Right kidney (tissue), 1 donor: ENCODE data around the gene IFT27.
A peak's percentile ranks its signal among the peaks of the same experiment; 100 is the strongest.

Experiments
- DNase-seq: peaks from one replicate; pipeline ENCODE4 v3.0.0-alpha.2; 2016

The IFT27 gene

DNA sequence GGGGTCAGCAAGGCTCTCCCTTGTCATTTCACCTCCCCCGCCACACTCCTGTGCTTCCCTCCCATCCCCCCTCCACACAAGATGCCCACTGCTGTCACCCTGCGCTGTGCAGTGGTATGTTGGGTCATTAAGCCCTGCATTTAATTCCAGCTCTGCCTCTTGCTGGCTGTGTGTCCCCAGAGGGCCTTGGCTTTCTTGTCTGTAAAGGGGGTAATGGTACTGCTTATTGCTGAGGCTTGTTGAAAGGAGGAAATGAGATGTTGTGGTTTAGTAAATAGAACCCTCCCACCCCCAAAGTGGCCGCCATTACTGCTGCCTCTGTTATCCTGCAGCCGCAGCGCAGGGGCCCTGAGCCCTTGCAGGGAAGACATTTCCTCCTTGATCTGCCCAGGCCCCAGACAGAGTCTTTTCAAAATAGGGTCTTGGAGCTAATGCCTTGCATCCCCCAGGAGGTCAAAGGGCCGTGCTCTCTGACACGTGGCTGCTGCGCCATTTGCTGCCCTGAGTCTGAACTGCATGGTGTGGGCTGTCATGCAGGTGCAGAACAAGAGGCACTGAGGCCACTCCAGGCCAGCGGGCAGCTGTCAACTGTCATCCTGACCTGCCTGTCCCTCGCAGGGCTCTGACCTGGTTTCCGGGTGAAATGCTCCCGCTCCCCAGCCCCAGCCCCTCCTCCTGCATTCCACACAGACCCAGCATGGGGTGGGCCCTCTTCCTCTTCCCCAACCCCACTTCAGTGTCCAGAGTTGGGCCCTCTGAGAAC is 22.2 kb upstream of the IFT27 start:
- DNase-seq: peak; percentile 40

DNA sequence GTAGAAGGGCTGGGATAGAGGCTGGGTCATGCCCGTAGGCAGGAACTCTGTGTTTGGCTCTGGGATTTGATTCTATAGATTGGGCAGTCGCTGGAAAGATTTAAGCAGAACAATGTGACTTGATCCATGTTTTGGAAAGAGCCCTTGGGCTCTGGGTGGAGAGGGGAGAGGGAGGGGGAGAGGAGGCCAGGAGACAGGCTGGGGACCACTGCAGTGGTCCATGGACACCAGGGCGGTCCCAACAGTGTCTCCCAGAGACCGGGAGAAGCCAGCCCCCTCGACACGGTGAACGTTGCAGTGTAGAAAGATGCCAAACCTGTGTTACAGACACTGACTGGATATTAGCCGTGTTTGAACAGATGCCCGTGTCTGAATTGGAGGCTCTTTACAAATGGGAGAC is 21.5 kb upstream of the IFT27 start:
- DNase-seq: no peak

DNA sequence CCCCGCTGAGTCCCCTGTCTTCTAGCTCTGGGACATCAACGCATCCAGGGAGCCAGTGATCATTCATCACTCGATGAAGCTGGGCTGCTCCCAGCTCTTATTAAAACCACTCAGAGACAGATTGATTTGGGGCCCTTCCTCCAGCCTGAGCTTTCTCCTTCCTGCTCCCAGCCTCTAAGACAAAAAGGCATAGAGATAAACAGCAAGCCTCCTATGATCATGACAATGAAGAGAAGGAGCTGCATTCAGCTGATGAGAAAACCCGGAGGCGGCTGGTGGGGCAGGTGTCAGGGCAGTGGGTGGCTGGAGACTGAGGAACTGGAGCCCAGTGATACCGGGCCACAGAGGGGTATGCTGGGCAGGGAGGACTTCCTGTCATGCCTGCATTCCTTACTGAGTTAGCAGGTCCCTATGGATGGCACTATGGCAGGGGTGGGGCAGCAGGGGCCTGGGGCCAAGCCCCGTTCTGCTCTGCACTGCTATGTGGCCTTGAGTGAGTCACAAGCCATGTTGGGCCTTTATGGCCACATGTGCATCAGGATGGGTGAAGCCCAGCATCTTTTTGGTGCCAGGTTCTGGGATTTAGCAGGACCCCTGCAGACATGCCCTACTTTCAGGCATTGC is 20.7 kb upstream of the IFT27 start:
- no peak for DNase-seq

GRCh38 chr22:36795633-36796032 is 19.7 kb upstream of the IFT27 start:
- DNase-seq: no peak

DNA sequence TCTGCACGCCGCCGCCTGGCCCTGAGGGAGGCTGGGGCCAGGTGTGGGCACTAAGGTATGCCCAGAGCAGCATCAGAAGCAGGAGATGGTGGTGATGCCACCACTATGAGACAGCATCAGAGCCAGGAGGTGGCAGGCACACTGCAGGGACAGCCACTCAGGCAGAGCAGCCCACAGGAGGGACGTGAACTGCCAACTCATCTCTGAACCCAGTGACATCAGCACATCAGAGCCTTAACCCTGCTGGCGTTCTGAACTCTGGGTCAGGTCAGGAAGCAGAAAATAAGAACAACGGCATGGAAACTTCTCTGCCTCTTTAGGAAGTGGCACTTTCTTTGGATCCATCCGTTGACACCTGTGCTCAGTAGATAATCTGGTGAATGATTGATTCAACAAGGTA is 14.7 kb upstream of the IFT27 start:
- no peak for DNase-seq

DNA sequence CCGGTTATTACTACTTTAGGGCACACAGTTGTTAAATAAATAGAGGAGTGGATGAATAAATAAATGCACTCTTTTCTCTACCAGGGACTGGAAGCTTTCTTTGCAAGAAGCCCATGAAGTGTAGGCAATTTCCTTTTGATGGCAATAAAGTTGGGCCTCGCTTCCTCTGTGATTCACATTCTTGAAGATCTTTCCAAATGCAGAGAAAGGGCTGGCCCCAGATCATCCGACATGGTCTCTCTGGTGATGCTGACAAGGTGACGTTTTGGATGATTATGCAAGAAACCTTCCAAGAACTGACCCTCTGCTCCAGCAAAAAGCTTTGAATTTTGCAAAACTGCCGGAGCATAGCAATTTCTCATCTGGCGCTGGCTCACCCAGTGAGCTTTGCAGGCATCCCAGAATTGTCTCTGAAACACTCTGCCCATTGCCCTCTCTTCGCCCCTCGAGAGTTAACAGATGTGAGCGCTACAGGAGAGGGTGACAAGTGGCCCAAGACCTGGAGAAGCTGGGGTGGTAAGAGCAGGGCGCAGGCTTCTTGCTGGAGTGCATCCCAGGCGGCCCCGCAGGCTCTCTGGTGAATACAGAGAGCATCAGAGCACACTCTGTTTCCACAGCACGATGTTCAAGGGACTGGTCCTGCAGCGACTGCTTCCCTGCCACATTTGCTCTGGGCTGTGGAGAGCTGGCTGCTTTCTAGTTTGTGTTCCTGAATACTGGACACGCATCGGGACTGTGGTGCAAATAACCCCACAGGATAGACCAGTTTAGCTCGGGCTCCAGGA is 11.5 kb upstream of the IFT27 start:
- no peak for DNase-seq

- DNase-seq: no peak
Measured at GRCh38 chr22:36783743-36784142, 7.8 kb upstream of the IFT27 start.

GRCh38 chr22:36781656-36782627 is 6.0 kb upstream of the IFT27 start:
- DNase-seq: peak; percentile 77

DNA sequence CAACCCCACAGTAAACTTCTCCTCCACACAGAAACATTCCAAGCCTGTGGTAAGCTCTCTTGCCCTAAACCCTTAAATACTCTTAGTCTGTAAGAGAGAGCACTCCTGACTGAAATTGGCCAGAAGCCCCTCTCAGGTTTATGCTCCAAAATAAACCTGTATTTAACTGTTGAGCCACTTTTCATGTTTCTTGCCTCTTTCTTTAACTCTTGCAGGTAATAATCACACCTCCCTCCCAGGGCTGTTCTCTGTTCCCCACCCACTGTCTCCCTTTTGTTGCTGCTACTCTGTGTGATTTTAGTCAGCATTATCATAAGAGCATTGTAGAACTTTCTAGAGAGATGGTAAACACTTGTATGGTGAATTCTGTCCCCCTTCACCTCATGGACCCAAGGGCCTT is 2.1 kb upstream of the IFT27 start:
- DNase-seq: no peak

DNA sequence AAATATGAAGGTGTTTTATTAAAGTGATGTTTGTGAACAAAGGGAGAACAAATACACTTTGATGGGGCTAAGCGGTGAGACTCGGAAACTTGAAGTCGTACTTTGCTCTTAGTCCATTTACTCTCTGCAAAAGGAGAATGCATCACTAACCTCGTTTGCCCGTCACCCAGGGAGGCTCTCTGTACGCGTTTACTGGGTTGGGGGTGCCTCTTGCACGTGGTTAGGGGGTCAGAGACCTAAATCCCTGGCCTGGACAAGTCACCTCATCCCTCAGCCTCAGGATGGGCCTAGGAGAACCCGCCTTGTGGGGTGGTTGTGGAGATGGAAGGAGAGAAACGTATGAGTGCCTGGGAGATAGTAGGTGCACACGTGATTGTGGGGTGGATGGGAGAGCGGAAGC is 803 bp upstream of the IFT27 start:
- no peak for DNase-seq

GRCh38 chr22:36775586-36775963 is 344 bp downstream of the IFT27 start:
- DNase-seq: no peak

GRCh38 chr22:36773935-36774334 is 2.0 kb downstream of the IFT27 start:
- DNase-seq: no peak

GRCh38 chr22:36772451-36772850 is 3.5 kb downstream of the IFT27 start:
- no peak for DNase-seq

GRCh38 chr22:36771356-36772063 is 4.4 kb downstream of the IFT27 start:
- no peak for DNase-seq

DNA sequence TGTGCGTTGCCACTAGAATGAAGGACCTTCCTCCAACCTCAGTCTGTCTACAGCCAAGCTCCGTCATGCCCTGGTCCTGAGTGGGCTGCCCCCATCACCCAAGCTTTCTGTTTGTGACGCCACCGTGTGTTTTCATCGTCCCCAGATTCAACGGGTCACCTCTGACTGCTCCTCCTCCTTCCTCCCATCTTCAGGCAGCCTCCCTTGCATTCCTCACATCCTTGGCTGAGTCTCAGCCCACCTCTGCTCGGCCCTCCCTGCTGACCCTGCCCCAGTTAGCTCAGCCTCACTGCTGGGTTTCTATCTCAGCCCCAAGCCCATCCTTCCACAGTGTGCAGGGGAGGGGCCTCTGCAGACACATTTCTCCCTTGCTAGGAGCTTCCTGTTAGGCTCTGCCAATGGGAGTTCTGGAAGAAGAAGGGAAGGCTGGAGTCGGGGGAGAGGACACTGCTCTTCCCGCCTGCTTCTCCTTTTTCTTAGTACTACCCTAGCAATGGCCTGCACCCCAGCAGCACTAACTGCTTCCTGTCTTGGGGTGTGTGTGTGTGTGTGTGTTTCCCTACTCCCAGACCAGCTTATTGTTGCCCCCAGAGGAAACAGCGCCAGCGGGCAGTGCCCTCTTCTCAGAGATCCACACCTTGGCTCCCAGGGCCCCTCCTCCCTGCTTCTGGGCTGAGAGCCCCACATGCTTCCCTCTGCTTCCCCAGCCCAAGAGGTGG is 5.2 kb downstream of the IFT27 start:
- no peak for DNase-seq

DNA sequence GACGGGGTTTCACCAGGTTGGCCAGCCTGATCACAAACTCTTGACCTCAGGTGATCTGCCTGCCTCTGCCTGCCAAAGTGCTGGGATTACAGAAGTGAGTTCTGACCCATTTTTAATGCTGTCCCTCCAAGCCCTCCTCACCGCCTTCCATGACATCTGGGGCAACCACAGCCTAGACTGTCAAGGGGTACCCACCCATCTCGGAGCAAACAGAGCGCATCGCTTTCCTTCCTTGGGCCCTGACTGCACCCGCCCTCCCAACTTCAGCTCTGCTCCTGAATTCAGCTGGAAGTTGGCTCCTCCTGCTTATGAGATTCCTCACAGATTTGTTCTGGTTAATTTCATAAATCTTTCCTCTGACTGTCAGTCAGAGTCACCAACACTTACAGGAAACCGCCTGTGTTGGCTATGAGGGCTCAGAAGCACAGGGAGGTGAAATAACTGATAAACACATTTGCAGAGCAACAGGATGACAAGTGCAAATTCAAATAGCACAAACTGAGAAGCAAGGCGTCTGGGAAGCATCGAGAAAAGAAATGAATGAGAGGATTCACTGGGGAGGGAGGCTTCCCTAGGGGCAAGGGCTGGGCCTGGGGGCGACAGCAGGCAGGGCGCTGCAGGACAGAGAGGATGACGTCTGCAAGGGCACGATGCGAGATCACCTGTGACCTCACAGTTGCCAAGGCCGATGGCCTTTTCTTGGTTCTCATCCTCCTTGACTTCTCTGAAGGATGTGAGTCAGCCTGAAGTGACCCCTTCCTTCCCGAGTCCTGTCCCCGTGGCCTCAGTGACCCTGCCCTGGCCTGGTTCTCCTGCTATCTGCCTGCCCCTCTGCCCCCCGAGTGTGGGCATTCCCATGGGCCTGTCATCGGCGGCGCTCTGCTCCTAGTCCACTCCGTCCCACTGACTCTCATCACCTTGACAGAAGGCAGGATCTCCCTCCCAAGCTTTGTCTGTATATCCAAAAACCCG is 6.1 kb downstream of the IFT27 start:
- no peak for DNase-seq

DNA sequence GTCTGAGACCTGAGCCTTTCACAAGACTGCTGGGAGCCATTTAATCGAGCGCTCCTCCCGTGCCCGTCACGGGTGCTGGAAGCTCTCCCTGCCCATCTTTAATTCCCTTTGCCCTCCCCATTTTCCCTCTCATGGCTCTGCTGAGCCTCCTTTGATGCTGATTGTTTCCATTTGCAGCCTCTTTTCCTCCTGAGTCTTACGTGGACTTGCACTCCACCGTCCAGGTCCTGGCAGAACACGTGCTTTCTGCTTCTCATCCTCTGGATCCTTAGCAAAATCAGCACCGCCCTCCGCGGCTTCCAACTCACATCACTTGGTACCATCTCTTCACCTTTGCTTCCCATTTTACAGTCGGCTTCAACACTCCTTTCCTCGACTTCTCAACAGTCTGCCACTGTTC is 7.3 kb downstream of the IFT27 start:
- DNase-seq: no peak

DNA sequence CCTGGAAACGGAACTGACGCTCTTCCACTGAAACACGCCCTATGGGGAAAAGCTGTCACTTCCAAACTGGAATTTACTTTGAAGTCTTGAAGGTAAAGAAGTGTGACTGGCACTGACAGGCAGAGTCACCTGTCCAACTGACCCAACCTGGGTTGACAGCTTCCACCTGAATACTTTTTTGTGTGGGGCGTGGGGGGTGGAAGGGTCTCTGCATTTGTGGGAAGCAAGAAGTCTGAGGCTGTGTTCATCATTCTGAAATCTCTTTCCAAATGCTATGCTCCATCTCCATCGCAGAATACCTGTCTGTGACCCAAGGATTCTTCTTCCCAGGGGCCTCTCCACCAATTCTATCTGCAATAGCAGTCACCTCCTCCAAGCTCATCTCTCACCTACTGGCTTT is 7.8 kb downstream of the IFT27 start:
- no peak for DNase-seq

GRCh38 chr22:36767035-36767775 is 8.7 kb downstream of the IFT27 start:
- no peak for DNase-seq
